Ecto neural progenitor cell (in vitro differentiated cells): Measurements from ENCODE around the gene ACER3.
"Not testable (repeated sequence)": the region's sequence is repeated elsewhere in the genome, so short reads cannot be mapped to it uniquely, and the experiment has no call there.

Experiments used
- DNase-seq: peaks from one replicate; pipeline ENCODE4 v3.0.0-alpha.2; 2018; ENCODE audit warnings: low spot score

Gene ACER3

GRCh38 chr11:76995081-76995576 lies 134.4 kb downstream of the ACER3 start:
- no peak for DNase-seq

GRCh38 chr11:76997512-76997911 lies 136.8 kb downstream of the ACER3 start:
- no peak for DNase-seq

- DNase-seq = no peak
These were observed 138.9 kb downstream of the ACER3 start for GRCh38 chr11:76999597-76999996.

- DNase-seq = no peak
These were observed 140.9 kb downstream of the ACER3 start for GRCh38 chr11:77001613-77002012.

- DNase-seq = no peak
These were observed 142.1 kb downstream of the ACER3 start for GRCh38 chr11:77002776-77003175.

- no peak for DNase-seq
These were observed 143.2 kb downstream of the ACER3 start for GRCh38 chr11:77003963-77004362.

- no peak for DNase-seq
These were observed 148.9 kb downstream of the ACER3 start for GRCh38 chr11:77009533-77010160.

- no peak for DNase-seq
These were observed 154.0 kb downstream of the ACER3 start for GRCh38 chr11:77014669-77015068.

GRCh38 chr11:77018396-77018924 lies 157.7 kb downstream of the ACER3 start:
- not testable (repeated sequence) for DNase-seq

GRCh38 chr11:77019976-77020595 lies 159.4 kb downstream of the ACER3 start:
- DNase-seq = no peak

GRCh38 chr11:77020734-77021133 lies 160.0 kb downstream of the ACER3 start:
- no peak for DNase-seq

- no peak for DNase-seq
These were observed 164.0 kb downstream of the ACER3 start for GRCh38 chr11:77024745-77025144.

- no peak for DNase-seq
These were observed 165.5 kb downstream of the ACER3 start for GRCh38 chr11:77026221-77026620.

GRCh38 chr11:77026743-77027142 lies 166.0 kb downstream of the ACER3 start:
- DNase-seq = no peak

GRCh38 chr11:77027275-77027674 lies 166.6 kb downstream of the ACER3 start:
- DNase-seq = no peak

- no peak for DNase-seq
These were observed 169.1 kb downstream of the ACER3 start for GRCh38 chr11:77029829-77030228.

- no peak for DNase-seq
These were observed 170.2 kb downstream of the ACER3 start for GRCh38 chr11:77030834-77031414.

GRCh38 chr11:77031599-77031998 lies 170.9 kb downstream of the ACER3 start:
- no peak for DNase-seq

GRCh38 chr11:77035039-77035438 lies 174.3 kb downstream of the ACER3 start:
- DNase-seq = no peak

GRCh38 chr11:77035580-77035979 lies 174.9 kb downstream of the ACER3 start:
- no peak for DNase-seq

GRCh38 chr11:77036398-77036797 lies 175.7 kb downstream of the ACER3 start:
- no peak for DNase-seq

GRCh38 chr11:77037057-77037456 lies 176.3 kb downstream of the ACER3 start:
- DNase-seq = no peak
